HepG2 (cell line): ENCODE measurements around the gene KIAA1549. TPM values are rescaled to one million over a fixed set of nuclear protein-coding genes. Genes with fewer than 3 reads are reported as not detected.

ENCODE experiments used
- ATAC-seq: fragments of 200-7000 bp; cut with Tn5 transposase; 3 replicates; pipeline ENCODE4 v1.9.1; 2020; ENCODE audit warnings: mild to moderate bottlenecking, moderate library complexity
- BruUV-seq: library from RNA; stranded (reverse); fragments of 400-500 nt; replicated peaks from 2 replicates; lab custom pipeline; 2021; lab: Mats Ljungman, UMichigan
- CTCF ChIA-PET: fragments of 300-600 bp; formaldehyde crosslinking; extraction: SDS; loops from one replicate; lab custom pipeline; 2021; ENCODE audit warnings: low total read pairs, inconsistent platforms, low intra/inter-chr PET ratio; lab: Yijun Ruan, JAX
- POLR2A ChIA-PET: fragments of 350-600 bp; sonication (Branson Sonifier 250); formaldehyde crosslinking; loops from one replicate; lab custom pipeline; 2020; ENCODE audit warnings: antibody characterized with exemption, inconsistent platforms; lab: Yijun Ruan, JAX
- DNase-seq: peaks from one replicate; pipeline ENCODE4 v3.0.0-alpha.2; 2015; ENCODE audit warnings: low spot score
- FAIRE-seq: peaks from 3 replicates; lab custom pipeline; 2011; peaks lifted over from hg19 to GRCh38; lab: Jason Lieb, UNC
- H2AFZ ChIP-seq: one replicate; pipeline ENCODE4 v1.6.1; 2011; ENCODE audit warnings: low read length, inconsistent platforms
- H3K27ac ChIP-seq: fragments of 300-600 bp; 3 replicates; pipeline ENCODE4 v1.8.0; 2011; ENCODE audit warnings: mixed run types, mild to moderate bottlenecking, mixed read lengths, low read length, inconsistent platforms; ENCODE audit not compliant: insufficient read depth; ENCODE audit errors: extremely low read length
- H3K27me3 ChIP-seq, 2 experiments: fragments of 200-600 bp in 1 of 2; 2 replicates in 1 of 2; 3 replicates in 1 of 2; pipeline versions ENCODE4 v1.6.0 to v1.8.0; 2011; ENCODE audit warnings: low read length in 2 of 2, mild to moderate bottlenecking in 2 of 2, moderate library complexity in 2 of 2, inconsistent platforms in 1 of 2; ENCODE audit not compliant: insufficient read depth in 2 of 2, control insufficient read depth in 1 of 2
- H3K36me3 ChIP-seq, 2 experiments: fragments of 200-600 bp in 1 of 2; replicated peaks in 1 of 2; 2 replicates in 1 of 2; 3 replicates in 1 of 2; pipeline versions ENCODE4 v1.5.1 to v1.8.0; 2011; ENCODE audit warnings: low read length in 2 of 2, inconsistent platforms in 1 of 2; ENCODE audit not compliant: insufficient read depth in 2 of 2, control insufficient read depth in 1 of 2
- H3K4me1 ChIP-seq: 2 replicates; pipeline ENCODE4 v1.5.1; 2012; ENCODE audit warnings: low read length, inconsistent platforms; ENCODE audit not compliant: insufficient read depth
- H3K4me2 ChIP-seq: 2 replicates; pipeline ENCODE4 v1.6.0; 2011; ENCODE audit warnings: low read depth, low read length, inconsistent platforms
- H3K4me3 ChIP-seq, 3 experiments: fragments of 200-600 bp in 1 of 3; sonication (generic), shearing (Covaris generic) in 1 of 3; replicated peaks in 1 of 3; 2 replicates each; pipeline ENCODE4 v1.5.1; 2011 to 2016; ENCODE audit warnings: low read length in 3 of 3, inconsistent platforms in 2 of 3, low read depth in 2 of 3, mild to moderate bottlenecking in 2 of 3, control low read depth in 1 of 3, mixed read lengths in 1 of 3; ENCODE audit not compliant: insufficient read depth in 1 of 3
- H3K79me2 ChIP-seq: one replicate; pipeline ENCODE4 v1.6.1; 2011; ENCODE audit warnings: low read length, inconsistent platforms; ENCODE audit not compliant: insufficient read depth
- H3K9ac ChIP-seq: 2 replicates; pipeline ENCODE4 v1.6.0; 2011; ENCODE audit warnings: mild to moderate bottlenecking, low read depth, low read length, inconsistent platforms; ENCODE audit not compliant: insufficient read depth
- H3K9me3 ChIP-seq: 2 replicates; pipeline ENCODE4 v1.5.1; 2012; ENCODE audit warnings: mild to moderate bottlenecking, low read length
- H4K20me1 ChIP-seq: 2 replicates; pipeline ENCODE4 v1.6.0; 2011; ENCODE audit warnings: inconsistent platforms, mild to moderate bottlenecking, low read length, moderate library complexity; ENCODE audit not compliant: insufficient read depth
- EHMT2 ChIP-seq: fragments of 200-600 bp; sonication (generic); IDR thresholded peaks from 2 replicates; pipeline ENCODE4 v1.7.0; 2017; ENCODE audit warnings: antibody characterized with exemption, low read depth, low read length, borderline replicate concordance
- GZF1 ChIP-seq: sonication (generic); formaldehyde crosslinking; IDR thresholded peaks from 2 replicates; pipeline ENCODE4 v1.5.1; 2020; ENCODE audit warnings: mild to moderate bottlenecking, missing genetic modification reagents
- HIVEP1 ChIP-seq: sonication (generic); formaldehyde crosslinking; IDR thresholded peaks from 2 replicates; pipeline ENCODE4 v1.4.0; 2020; ENCODE audit warnings: mild to moderate bottlenecking, missing genetic modification reagents
- HOXA7 ChIP-seq: sonication (generic); formaldehyde crosslinking; IDR thresholded peaks from 2 replicates; pipeline ENCODE4 v1.8.1; 2022; ENCODE audit warnings: mild to moderate bottlenecking, missing genetic modification reagents, moderate library complexity
- ISX ChIP-seq: sonication (generic); formaldehyde crosslinking; conservative IDR thresholded peaks from 2 replicates; pipeline ENCODE4 v1.5.0; 2020; ENCODE audit warnings: missing genetic modification reagents
- MAFF ChIP-seq: IDR thresholded peaks from 2 replicates; pipeline ENCODE4 v1.6.1; 2011; ENCODE audit warnings: low read depth, low read length, improper control_type of control experiment
- MTF1 ChIP-seq: sonication (generic); formaldehyde crosslinking; IDR thresholded peaks from 2 replicates; pipeline ENCODE4 v1.5.0; 2020; ENCODE audit warnings: missing genetic modification reagents
- MTF2 ChIP-seq: sonication (generic); formaldehyde crosslinking; IDR thresholded peaks from 2 replicates; pipeline ENCODE4 v1.5.0; 2020; ENCODE audit warnings: missing genetic modification reagents, borderline replicate concordance
- NR3C1 ChIP-seq: sonication (generic); formaldehyde crosslinking; IDR thresholded peaks from 2 replicates; pipeline ENCODE4 v1.4.0; 2020; ENCODE audit warnings: missing genetic modification reagents
- PHB2 ChIP-seq: fragments of 450-650 bp; IDR thresholded peaks from 2 replicates; pipeline ENCODE4 v1.6.1; 2018; ENCODE audit not compliant: partially characterized antibody
- RFXAP ChIP-seq: sonication (generic); formaldehyde crosslinking; IDR thresholded peaks from 2 replicates; pipeline ENCODE4 v1.4.0; 2020; ENCODE audit warnings: missing genetic modification reagents, borderline replicate concordance
- SIN3A ChIP-seq: IDR thresholded peaks from 2 replicates; pipeline ENCODE4 v1.6.1; 2011; ENCODE audit warnings: low read depth, mild to moderate bottlenecking, control low read depth, low read length, borderline replicate concordance
- TBX3 ChIP-seq: fragments of 450-650 bp; IDR thresholded peaks from 2 replicates; pipeline ENCODE4 v1.6.1; 2017; ENCODE audit warnings: antibody characterized with exemption, mild to moderate bottlenecking, inconsistent platforms, borderline replicate concordance
- ZNF253 ChIP-seq: sonication (generic); formaldehyde crosslinking; IDR thresholded peaks from 2 replicates; pipeline ENCODE4 v1.8.0; 2022; ENCODE audit warnings: mild to moderate bottlenecking, missing genetic modification reagents, borderline replicate concordance
- ZNF501 ChIP-seq: sonication (generic); formaldehyde crosslinking; IDR thresholded peaks from 2 replicates; pipeline ENCODE4 v1.5.1; 2020; ENCODE audit warnings: mild to moderate bottlenecking, moderate library complexity, missing genetic modification reagents
- ZNF713 ChIP-seq: sonication (generic); formaldehyde crosslinking; IDR thresholded peaks from 2 replicates; pipeline ENCODE4 v1.4.0; 2020; ENCODE audit warnings: mild to moderate bottlenecking, missing genetic modification reagents
- ZNF776 ChIP-seq: sonication (generic); formaldehyde crosslinking; IDR thresholded peaks from 2 replicates; pipeline ENCODE4 v1.4.0; 2020; ENCODE audit warnings: mild to moderate bottlenecking, missing genetic modification reagents
- WGBS: methylation state at CpG from one replicate; pipeline ENCODE4 v1.1.6; 2017; ENCODE audit warnings: low lambda C conversion rate; 5-methylcytosine and 5-hydroxymethylcytosine counted together
- in situ Hi-C: cut with HindIII; loops from 2 replicates; pipeline ENCODE4 v1.10.0; 2017; ENCODE audit warnings: low pct_unique_long_range_greater_than_20kb; ENCODE audit not compliant: extremely low pct_ligation_motif_present
- intact Hi-C: fragments of 100-400 bp; cut with micrococcal nuclease; formaldehyde crosslinking; loops from one replicate; pipeline ENCODE4 v1.10.0; 2022; ENCODE audit not compliant: unreplicated experiment
- polyA plus RNA-seq, 8 experiments: library from polyadenylated mRNA; depleted of rRNA in 3 of 8; stranded (reverse) in 7 of 8; unstranded in 1 of 8; fragments of >200 nt; fragmentation: Illumina TruSeq in 4 of 8; extraction: Trizol in 4 of 8; gene quantifications; 2 replicates each; pipeline versions ENCODE4 v1.2.1 to v1.2.3, GENCODE V29; 2011 to 2016; ENCODE audit warnings: low read depth in 4 of 8, missing spikeins in 1 of 8, mixed read lengths in 1 of 8; ENCODE audit not compliant: insufficient read depth in 1 of 8
- total RNA-seq, 5 experiments: library from RNA; depleted of rRNA; stranded (reverse); fragments of >200 nt; fragmentation: Illumina TruSeq; extraction: Trizol; gene quantifications; 2 replicates each; pipeline ENCODE4 v1.2.3, GENCODE V29; 2016; ENCODE audit warnings: low read depth in 1 of 5
- TF ChIP-seq, protein P1 (sequence below): sonication (generic); formaldehyde crosslinking; IDR thresholded peaks from 2 replicates; pipeline ENCODE4 v1.4.0; 2020; ENCODE audit warnings: missing genetic modification reagents
- TF ChIP-seq, protein P2 (sequence below): sonication (generic); formaldehyde crosslinking; IDR thresholded peaks from 2 replicates; pipeline ENCODE4 v1.9.0; 2021; ENCODE audit warnings: missing genetic modification reagents, mild to moderate bottlenecking, borderline replicate concordance

Gene KIAA1549
- total and polyA plus RNA-seq, 2 of the 13 experiments (the other 11 are each of a cell fraction or from before 2014, with no cell fraction given): 1.1 to 1.8 TPM

DNA sequence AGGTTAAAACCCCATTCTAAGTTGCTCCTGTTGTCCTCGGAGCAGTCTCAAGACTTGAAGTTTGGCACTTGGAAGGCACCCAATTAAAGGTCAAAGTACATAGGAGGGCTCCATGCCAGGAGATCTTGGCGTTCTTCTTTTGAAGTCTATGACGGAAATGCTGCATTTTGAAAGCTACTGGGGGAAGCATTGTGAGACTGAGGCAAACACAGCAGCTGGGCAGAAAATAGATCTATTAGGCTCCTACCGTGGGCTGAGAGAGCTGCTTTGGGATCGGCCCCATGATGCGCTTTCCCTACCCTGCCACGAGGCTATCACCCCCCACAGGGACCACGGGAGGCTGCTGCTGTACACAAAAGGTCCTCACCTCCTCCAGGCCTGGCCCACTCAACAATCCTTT is 20.0 kb downstream of the KIAA1549 start (continued):
- TF ChIP-seq, protein P1, sequence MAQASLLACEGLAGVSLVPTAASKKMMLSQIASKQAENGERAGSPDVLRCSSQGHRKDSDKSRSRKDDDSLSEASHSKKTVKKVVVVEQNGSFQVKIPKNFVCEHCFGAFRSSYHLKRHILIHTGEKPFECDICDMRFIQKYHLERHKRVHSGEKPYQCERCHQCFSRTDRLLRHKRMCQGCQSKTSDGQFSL: no peak
- TF ChIP-seq ZNF501 (no peak), MTF1 (CRISPR knock-in tag) (no peak), RFXAP (CRISPR knock-in tag) (no peak)

DNA sequence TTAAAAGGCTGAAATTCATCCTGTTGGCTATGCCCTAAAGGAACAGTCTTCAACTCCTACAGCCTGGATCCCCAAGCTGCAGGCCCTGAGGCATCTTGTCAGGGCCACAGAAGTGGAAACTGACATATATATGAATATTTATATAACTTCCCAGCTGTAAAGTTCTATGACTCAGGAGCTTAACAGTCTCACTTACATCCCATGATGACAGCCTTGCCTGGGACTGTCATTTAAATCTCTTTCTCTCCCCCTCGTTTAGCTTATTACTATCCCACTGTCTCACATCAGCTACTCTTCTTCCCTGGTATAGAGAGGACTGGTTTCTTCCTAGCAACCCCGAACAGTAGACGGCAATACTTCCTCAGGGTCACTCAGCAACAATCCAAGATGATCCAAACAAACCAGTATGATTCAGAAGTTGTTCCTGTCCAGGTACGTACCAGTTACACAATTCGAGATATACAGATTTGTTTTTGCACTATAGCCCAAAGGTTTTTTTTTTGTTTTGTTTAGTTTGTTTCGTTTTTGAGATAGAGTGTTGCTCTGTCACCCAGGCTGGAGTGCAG is 22.7 kb downstream of the KIAA1549 start:
- TF ChIP-seq NR3C1 (CRISPR knock-in tag) (no peak), TBX3 (no peak), HOXA7 (no peak), PHB2 (no peak), SIN3A (no peak), EHMT2 (no peak), ISX (CRISPR knock-in tag) (no peak), ZNF776 (CRISPR knock-in tag) (no peak), ZNF713 (CRISPR knock-in tag) (no peak), MAFF (no peak), GZF1 (CRISPR knock-in tag) (no peak), MTF2 (no peak), HIVEP1 (no peak), ZNF253 (CRISPR knock-in tag) (no peak)
- TF ChIP-seq, protein P2, sequence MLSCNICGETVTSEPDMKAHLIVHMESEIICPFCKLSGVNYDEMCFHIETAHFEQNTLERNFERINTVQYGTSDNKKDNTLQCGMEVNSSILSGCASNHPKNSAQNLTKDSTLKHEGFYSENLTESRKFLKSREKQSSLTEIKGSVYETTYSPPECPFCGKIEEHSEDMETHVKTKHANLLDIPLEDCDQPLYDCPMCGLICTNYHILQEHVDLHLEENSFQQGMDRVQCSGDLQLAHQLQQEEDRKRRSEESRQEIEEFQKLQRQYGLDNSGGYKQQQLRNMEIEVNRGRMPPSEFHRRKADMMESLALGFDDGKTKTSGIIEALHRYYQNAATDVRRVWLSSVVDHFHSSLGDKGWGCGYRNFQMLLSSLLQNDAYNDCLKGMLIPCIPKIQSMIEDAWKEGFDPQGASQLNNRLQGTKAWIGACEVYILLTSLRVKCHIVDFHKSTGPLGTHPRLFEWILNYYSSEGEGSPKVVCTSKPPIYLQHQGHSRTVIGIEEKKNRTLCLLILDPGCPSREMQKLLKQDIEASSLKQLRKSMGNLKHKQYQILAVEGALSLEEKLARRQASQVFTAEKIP (CRISPR knock-in tag): no peak
- TF ChIP-seq, all 625 proteins: peak for 0
- Histone ChIP-seq H3K4me2 (no peak overlapping the region), H2AFZ (no peak overlapping the region), H3K27me3 (no peaks in the 10 kb centered on the region), H4K20me1 (no peaks in the 10 kb centered on the region), H3K9ac (no peak overlapping the region), H3K27ac (no peak overlapping the region), H3K79me2 (no peaks in the 10 kb centered on the region), H3K36me3 (no peaks in the 10 kb centered on the region), H3K4me1 (peaks cover 4% of the 10 kb centered on the region), H3K4me3 (no peak overlapping the region), H3K9me3 (no peaks in the 10 kb centered on the region)
- BruUV-seq: no TSS peak
- ChIA-PET CTCF (no interaction called here), POLR2A (no interaction called here)
- WGBS: 70% methylated on average over 6 of the region's 6 CpGs
- intact Hi-C loops: no loop called here
- no peak for FAIRE-seq
- in situ Hi-C loops: no loop called here
- no peak for ATAC-seq
- DNase-seq: no peak
